Testis (tissue), 2 donors: ENCODE results near the gene ATRNL1.

Experiments
- CTCF ChIP-seq, 3 experiments: fragments of 450-650 bp in 2 of 3; fragments of 200-600 bp in 1 of 3; sonication (generic) in 1 of 3; IDR thresholded peaks; one replicate each; pipeline ENCODE4 v1.5.1; 2016 to 2019; ENCODE audit warnings: antibody characterized with exemption in 3 of 3, mild to moderate bottlenecking in 2 of 3, moderate library complexity in 1 of 3
- POLR2A ChIP-seq: fragments of 450-650 bp; IDR thresholded peaks from one replicate; pipeline ENCODE4 v1.6.1; 2017; ENCODE audit warnings: antibody characterized with exemption, mild to moderate bottlenecking, moderate library complexity

GRCh38 chr10:115052728-115053127, 40.4 kb upstream of the ATRNL1 start:
- no peak for TF ChIP-seq CTCF (IDR thresholded peaks at IDR 0.05)
- TF ChIP-seq POLR2A = no peak
